ENCODE measurements around the gene TLE1.
A peak's percentile ranks its signal among the peaks of the same experiment; 100 is the strongest.
"Not testable (repeated sequence)": the region's sequence is repeated elsewhere in the genome, so short reads cannot be mapped to it uniquely, and the experiment has no call there.

Gene TLE1

DNA sequence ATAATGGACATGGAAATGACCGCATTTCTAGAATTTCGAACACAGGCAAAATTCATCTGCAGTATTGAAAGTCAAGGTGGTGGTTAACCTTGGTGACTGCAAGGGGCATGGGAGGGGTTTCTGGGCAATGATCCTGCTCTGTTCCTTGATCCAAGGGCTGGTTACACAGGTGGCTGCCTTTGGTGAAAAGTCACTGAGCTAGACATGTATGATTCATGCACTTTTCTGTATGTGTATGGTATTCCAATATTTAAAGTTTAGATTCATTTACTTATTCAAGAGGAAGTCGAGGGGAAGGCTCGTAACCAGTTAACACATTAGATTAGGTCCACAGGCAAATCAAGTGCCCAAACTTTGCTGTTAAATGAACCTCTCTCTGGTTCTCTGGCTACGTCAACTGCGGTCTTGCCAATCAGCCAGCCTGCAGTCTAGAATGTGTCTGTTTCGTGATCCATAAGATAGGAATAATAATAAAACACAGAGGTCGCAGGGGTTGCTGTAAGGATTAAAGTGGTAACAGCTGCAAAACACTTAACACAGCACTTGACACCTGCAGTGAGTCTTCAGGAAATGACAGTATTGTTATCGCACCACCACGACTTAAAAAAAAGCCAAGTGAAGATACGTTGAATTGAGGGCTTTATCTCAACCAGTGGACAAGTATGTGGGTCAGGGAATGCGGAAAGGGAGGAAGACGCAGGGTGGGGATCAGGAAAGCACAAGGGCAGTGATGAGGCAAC lies 92.5 kb downstream of the TLE1 start:
- no peak overlapping the region for H3K27ac ChIP-seq

DNA sequence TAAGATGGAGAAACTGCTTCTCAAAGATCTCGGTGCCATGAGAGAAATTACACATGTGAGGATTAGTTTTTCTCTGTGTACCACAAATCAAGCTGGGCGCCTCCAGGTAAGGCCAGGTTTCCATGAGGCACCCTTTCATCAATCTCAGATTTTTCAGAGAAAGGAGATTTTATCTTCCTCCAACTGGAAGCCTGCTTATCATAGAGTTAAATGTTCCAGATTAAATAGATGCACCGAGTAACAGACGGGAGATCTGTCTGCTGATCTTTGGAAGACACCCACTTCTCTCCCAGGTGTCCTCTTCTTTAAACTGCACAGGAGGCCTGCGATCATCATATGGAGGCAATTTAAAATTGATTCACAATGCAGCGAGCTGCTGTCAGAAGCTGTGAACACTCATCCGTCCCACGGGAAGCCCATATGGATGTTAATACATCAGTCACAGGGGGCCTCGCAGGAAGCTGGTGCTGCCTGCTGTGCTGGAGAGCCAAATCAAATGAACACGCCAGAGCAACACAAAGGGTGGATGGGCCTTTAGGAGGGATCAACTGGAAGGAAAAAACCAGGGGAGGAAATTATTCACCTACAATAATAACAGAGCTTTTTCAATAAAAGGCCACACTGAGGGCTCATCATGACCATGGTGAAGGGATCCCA lies 93.3 kb downstream of the TLE1 start:
- TF ChIP-seq, protein P1, sequence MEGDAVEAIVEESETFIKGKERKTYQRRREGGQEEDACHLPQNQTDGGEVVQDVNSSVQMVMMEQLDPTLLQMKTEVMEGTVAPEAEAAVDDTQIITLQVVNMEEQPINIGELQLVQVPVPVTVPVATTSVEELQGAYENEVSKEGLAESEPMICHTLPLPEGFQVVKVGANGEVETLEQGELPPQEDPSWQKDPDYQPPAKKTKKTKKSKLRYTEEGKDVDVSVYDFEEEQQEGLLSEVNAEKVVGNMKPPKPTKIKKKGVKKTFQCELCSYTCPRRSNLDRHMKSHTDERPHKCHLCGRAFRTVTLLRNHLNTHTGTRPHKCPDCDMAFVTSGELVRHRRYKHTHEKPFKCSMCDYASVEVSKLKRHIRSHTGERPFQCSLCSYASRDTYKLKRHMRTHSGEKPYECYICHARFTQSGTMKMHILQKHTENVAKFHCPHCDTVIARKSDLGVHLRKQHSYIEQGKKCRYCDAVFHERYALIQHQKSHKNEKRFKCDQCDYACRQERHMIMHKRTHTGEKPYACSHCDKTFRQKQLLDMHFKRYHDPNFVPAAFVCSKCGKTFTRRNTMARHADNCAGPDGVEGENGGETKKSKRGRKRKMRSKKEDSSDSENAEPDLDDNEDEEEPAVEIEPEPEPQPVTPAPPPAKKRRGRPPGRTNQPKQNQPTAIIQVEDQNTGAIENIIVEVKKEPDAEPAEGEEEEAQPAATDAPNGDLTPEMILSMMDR (conservative IDR thresholded peaks at IDR 0.05) = no peak
- no peak for TF ChIP-seq ZFX (IDR thresholded peaks at IDR 0.05)
- no peak overlapping the region for H3K27ac ChIP-seq

More for the DNA sequence above, 92.5 kb downstream of the TLE1 start:
- TF ChIP-seq, protein P1 (conservative IDR thresholded peaks at IDR 0.05) = no peak
- no peak for TF ChIP-seq ZFX (IDR thresholded peaks at IDR 0.05)

DNA sequence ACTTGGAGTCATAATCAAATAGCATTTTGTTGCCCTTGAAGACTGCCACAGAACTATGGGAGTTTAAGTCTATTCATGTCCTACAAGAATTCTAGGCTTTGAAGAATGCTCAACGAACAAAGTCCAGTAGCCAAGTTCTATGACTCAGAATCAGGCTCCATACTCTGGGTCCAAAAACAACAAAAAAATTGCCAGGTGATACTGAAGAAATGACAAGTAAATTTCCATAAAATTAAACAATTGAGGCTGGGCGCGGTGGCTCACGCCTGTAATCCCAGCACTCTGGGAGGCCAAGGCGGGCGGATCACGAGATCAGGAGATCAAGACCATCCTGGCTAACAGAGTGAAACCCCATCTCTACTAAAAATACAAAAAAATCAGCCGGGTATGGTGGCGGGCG lies 94.1 kb downstream of the TLE1 start:
- not testable (repeated sequence) for H3K27ac ChIP-seq

DNA sequence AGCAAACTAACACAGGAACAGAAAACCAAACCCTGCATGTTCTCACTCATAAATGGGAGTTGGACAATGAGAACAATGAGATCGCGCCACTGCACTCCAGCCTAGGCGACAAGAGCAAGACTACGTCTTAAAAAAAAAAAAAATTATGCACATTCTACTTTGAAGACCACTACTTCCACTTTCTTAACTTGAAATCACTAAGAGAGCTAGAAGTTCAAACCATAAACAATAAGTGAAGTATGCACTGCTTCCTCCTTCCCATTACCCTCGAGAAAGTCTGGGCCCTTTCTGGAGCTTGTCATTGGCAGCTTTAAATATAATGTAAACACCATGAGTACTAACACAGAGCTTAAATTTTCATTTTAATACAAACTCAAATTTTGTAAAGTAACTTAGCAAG lies 94.9 kb downstream of the TLE1 start:
- no peak for TF ChIP-seq ZFX (IDR thresholded peaks at IDR 0.05)
- TF ChIP-seq, protein P1 (conservative IDR thresholded peaks at IDR 0.05) = no peak
- H3K27ac ChIP-seq = no peak overlapping the region

DNA sequence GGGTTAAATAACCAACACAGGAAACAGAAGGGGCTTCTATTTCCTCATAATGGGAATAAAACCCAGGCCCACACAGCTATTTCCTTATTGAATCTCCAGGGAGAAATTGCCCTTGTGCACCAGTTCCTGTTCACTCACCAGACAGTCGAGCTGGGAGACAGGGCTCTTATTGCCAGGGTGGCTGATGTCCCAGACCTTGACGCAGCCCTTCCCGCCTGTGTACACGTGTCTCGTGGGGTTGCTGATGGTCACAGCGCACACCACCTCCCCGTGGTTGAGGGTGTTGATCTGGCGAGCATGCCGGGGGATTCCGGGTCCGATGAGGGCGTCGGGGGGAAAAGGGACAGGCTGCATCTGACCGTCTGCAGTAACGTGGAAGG lies 96.5 kb downstream of the TLE1 start:
- no peak overlapping the region for H3K27ac ChIP-seq
- TF ChIP-seq, protein P1 (conservative IDR thresholded peaks at IDR 0.05) = no peak
- no peak for TF ChIP-seq ZFX (IDR thresholded peaks at IDR 0.05)

DNA sequence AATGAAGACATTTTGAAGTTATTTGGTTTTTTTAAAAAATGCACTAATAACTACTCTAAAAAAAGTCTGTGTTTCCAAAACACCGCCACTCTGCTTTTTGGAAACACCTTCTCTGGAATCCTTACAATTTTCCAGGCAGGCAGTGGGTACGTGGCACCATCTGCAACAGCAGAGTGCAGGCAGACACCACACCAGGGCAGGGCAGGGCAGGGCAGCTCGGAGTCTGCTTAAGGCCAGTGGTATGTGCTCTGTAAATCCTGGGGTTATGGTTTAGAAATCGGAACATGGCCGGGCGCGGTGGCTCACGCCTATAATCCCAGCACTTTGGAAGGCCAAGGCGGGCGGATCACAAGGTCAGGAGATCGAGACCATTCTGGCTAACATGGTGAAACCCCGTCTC lies 97.6 kb downstream of the TLE1 start:
- H3K27ac ChIP-seq = no peak overlapping the region
- no peak for TF ChIP-seq ZFX (IDR thresholded peaks at IDR 0.05)
- TF ChIP-seq, protein P1 (conservative IDR thresholded peaks at IDR 0.05) = no peak

DNA sequence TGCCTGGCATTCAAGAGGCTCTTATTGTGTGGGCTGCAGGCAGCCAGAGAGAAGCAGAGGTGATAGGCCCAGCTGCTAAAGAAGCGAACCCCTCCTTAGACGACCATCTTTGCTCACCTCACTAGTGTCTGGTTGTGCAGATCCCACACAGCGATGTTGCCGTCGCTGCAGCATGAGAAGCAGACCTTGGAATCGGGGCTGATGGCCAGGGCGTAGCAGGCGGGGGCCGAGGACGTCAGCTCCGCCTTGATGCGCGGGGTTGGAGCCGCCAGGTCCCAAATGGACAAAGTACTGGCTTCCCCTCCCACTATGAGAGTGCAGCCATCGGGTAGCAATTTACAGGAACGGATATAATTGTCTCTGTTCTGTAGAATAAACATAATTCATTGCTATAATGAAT lies 98.7 kb downstream of the TLE1 start:
- TF ChIP-seq, protein P1 (conservative IDR thresholded peaks at IDR 0.05) = no peak
- no peak for TF ChIP-seq ZFX (IDR thresholded peaks at IDR 0.05)
- peak overlapping the region; percentile 12; the same call in 1 of the 2 replicates for H3K27ac ChIP-seq
